WTC11 (cell line): ENCODE data around the gene VAT1. TPM values are rescaled to one million over a fixed set of nuclear protein-coding genes. Genes with fewer than 3 reads are reported as not detected.

Experiments used
- ATAC-seq: fragments of 200-7000 bp; cut with Tn5 transposase; 2 replicates; pipeline ENCODE4 v1.10.0; 2021; ENCODE audit warnings: mild to moderate bottlenecking, moderate library complexity
- Bru-seq: library from RNA; stranded (reverse); fragments of 400-500 nt; gene quantifications from one replicate; lab custom pipeline; 2021; lab: Mats Ljungman, UMichigan
- CTCF ChIA-PET: fragments of 300-600 bp; sonication (Branson Sonifier 250); formaldehyde crosslinking; loops from one replicate; lab custom pipeline; 2021; ENCODE audit warnings: antibody characterized with exemption; lab: Charles Lee
- POLR2A ChIA-PET: fragments of 350-600 bp; sonication (Branson Sonifier 250); formaldehyde crosslinking; loops from one replicate; lab custom pipeline; 2021; ENCODE audit warnings: antibody characterized with exemption; lab: Charles Lee
- DNase-seq: peaks from one replicate; pipeline ENCODE4 v3.0.0; 2021; ENCODE audit warnings: low spot score
- H3K27ac Mint-ChIP-seq: 2 replicates; pipeline ENCODE4 v1.8.0; 2021; ENCODE audit warnings: mixed read lengths
- H3K27me3 Mint-ChIP-seq: 2 replicates; pipeline ENCODE4 v1.8.0; 2021; ENCODE audit warnings: low read depth, mild to moderate bottlenecking, moderate library complexity, mixed read lengths
- H3K36me3 Mint-ChIP-seq: 2 replicates; pipeline ENCODE4 v1.8.0; 2021; ENCODE audit warnings: mixed read lengths
- H3K4me1 Mint-ChIP-seq: 2 replicates; pipeline ENCODE4 v1.8.0; 2022; ENCODE audit warnings: mixed read lengths
- H3K4me3 Mint-ChIP-seq: 2 replicates; pipeline ENCODE4 v1.8.0; 2021; ENCODE audit warnings: mild to moderate bottlenecking, moderate library complexity, mixed read lengths
- H3K9me3 Mint-ChIP-seq: 2 replicates; pipeline ENCODE4 v1.8.0; 2021; ENCODE audit warnings: mixed read lengths
- ATF1 ChIP-seq: sonication (generic); formaldehyde crosslinking; IDR thresholded peaks from 2 replicates; pipeline ENCODE4 v1.8.1; 2023; ENCODE audit warnings: mild to moderate bottlenecking, moderate library complexity, missing genetic modification reagents
- CREB1 ChIP-seq: sonication (generic); formaldehyde crosslinking; IDR thresholded peaks from 2 replicates; pipeline ENCODE4 v1.8.0; 2023; ENCODE audit warnings: mild to moderate bottlenecking, missing genetic modification reagents
- ETV6 ChIP-seq: sonication (generic); formaldehyde crosslinking; IDR thresholded peaks from 2 replicates; pipeline ENCODE4 v1.8.1; 2022; ENCODE audit warnings: mild to moderate bottlenecking, missing genetic modification reagents
- FOXP1 ChIP-seq: sonication (generic); formaldehyde crosslinking; IDR thresholded peaks from 2 replicates; pipeline ENCODE4 v1.8.0; 2022; ENCODE audit warnings: missing genetic modification reagents, mild to moderate bottlenecking, moderate library complexity, borderline replicate concordance
- GABPB1 ChIP-seq: sonication (generic); formaldehyde crosslinking; IDR thresholded peaks from 2 replicates; pipeline ENCODE4 v1.8.1; 2023; ENCODE audit warnings: mild to moderate bottlenecking, missing genetic modification reagents
- HMGXB4 ChIP-seq: sonication (generic); formaldehyde crosslinking; IDR thresholded peaks from 2 replicates; pipeline ENCODE4 v1.8.1; 2023; ENCODE audit warnings: mild to moderate bottlenecking, moderate library complexity, missing genetic modification reagents
- JUN ChIP-seq: sonication (generic); formaldehyde crosslinking; IDR thresholded peaks from 2 replicates; pipeline ENCODE4 v1.8.0; 2023; ENCODE audit warnings: mild to moderate bottlenecking, missing genetic modification reagents
- KAT7 ChIP-seq: sonication (generic); formaldehyde crosslinking; IDR thresholded peaks from 2 replicates; pipeline ENCODE4 v1.8.1; 2023; ENCODE audit warnings: missing genetic modification reagents, mild to moderate bottlenecking, borderline replicate concordance
- MYBL2 ChIP-seq: sonication (generic); formaldehyde crosslinking; IDR thresholded peaks from 2 replicates; pipeline ENCODE4 v1.8.1; 2023; ENCODE audit warnings: mild to moderate bottlenecking, moderate library complexity, missing genetic modification reagents
- NFYB ChIP-seq: sonication (generic); formaldehyde crosslinking; conservative IDR thresholded peaks from 2 replicates; pipeline ENCODE4 v1.8.0; 2022; ENCODE audit warnings: low read depth, missing genetic modification reagents
- NR2C2 ChIP-seq: sonication (generic); formaldehyde crosslinking; IDR thresholded peaks from 2 replicates; pipeline ENCODE4 v1.8.0; 2022; ENCODE audit warnings: mild to moderate bottlenecking, missing genetic modification reagents
- OVOL2 ChIP-seq: fragments of 250-450 bp; sonication (Bioruptor Pico); IDR thresholded peaks from 2 replicates; pipeline ENCODE4 v1.9.0; 2021; ENCODE audit warnings: mild to moderate bottlenecking, borderline replicate concordance
- PRDM15 ChIP-seq: sonication (generic); formaldehyde crosslinking; IDR thresholded peaks from 2 replicates; pipeline ENCODE4 v1.8.0; 2022; ENCODE audit warnings: missing genetic modification reagents
- SP1 ChIP-seq: sonication (generic); formaldehyde crosslinking; conservative IDR thresholded peaks from 2 replicates; pipeline ENCODE4 v1.8.1; 2022; ENCODE audit warnings: missing genetic modification reagents
- TEAD1 ChIP-seq: sonication (generic); formaldehyde crosslinking; IDR thresholded peaks from 2 replicates; pipeline ENCODE4 v1.8.0; 2022; ENCODE audit warnings: mild to moderate bottlenecking, missing genetic modification reagents
- USF1 ChIP-seq: sonication (generic); formaldehyde crosslinking; IDR thresholded peaks from 2 replicates; pipeline ENCODE4 v1.8.0; 2022; ENCODE audit warnings: mild to moderate bottlenecking, missing genetic modification reagents
- ZNF219 ChIP-seq: sonication (generic); formaldehyde crosslinking; IDR thresholded peaks from 2 replicates; pipeline ENCODE4 v1.8.0; 2023; ENCODE audit warnings: missing genetic modification reagents, mild to moderate bottlenecking, borderline replicate concordance
- ZNF425 ChIP-seq: fragments of 250-450 bp; sonication (Bioruptor Pico); conservative IDR thresholded peaks from 2 replicates; pipeline ENCODE4 v1.9.0; 2021; ENCODE audit warnings: mild to moderate bottlenecking
- long read RNA-seq, 3 experiments: library from RNA in 1 of 3; library from capped mRNA in 1 of 3; library from polyadenylated mRNA in 1 of 3; unstranded in 2 of 3; stranded (forward) in 1 of 3; transcript quantifications; one replicate each; pipeline ENCODE4 v2.0.0, GENCODE V29; 2021
- total RNA-seq: library from RNA; stranded (reverse); gene quantifications from 3 replicates; pipeline ENCODE4 v1.2.3, GENCODE V29; 2021
- TF ChIP-seq, protein P1 (sequence below): sonication (generic); formaldehyde crosslinking; IDR thresholded peaks from 2 replicates; pipeline ENCODE4 v1.8.1; 2023; ENCODE audit warnings: mild to moderate bottlenecking, missing genetic modification reagents, moderate library complexity
- TF ChIP-seq, protein P2 (sequence below): sonication (generic); formaldehyde crosslinking; IDR thresholded peaks from 2 replicates; pipeline ENCODE4 v1.8.0; 2023; ENCODE audit warnings: missing genetic modification reagents
- TF ChIP-seq, protein P3 (sequence below): sonication (generic); formaldehyde crosslinking; IDR thresholded peaks from 2 replicates; pipeline ENCODE4 v1.8.0; 2022; ENCODE audit warnings: mild to moderate bottlenecking, missing genetic modification reagents

Gene VAT1
- total RNA-seq (291 to 298 TPM (median 296 TPM) in 3 replicates), Bru-seq, nascent RNA (percentile 84 among the genes with signal in this experiment)
- long read RNA-seq, experiment 1, transcript VAT1-205 (6 exons, 1,174 nt), result minor isoform, 9 of 1,067 reads
- long read RNA-seq, experiment 1, transcript VAT1-201 (6 exons, 2,734 nt), result major isoform, 978 of 1,067 reads
- long read RNA-seq, experiment 1, partial matches to known transcripts, result 38 of 1,067 reads
- long read RNA-seq, experiment 1, other reads (novel, unspliced or antisense), result 42 of 1,067 reads
- long read RNA-seq, experiment 2, transcript VAT1-201 (6 exons, 2,734 nt), result major isoform, 176 of 376 reads
- long read RNA-seq, experiment 2, partial matches to known transcripts, result 51 of 376 reads
- long read RNA-seq, experiment 2, other reads (novel, unspliced or antisense), result 146 of 376 reads
- long read RNA-seq, experiment 3, transcript VAT1-201 (6 exons, 2,734 nt), result major isoform, 12 of 32 reads
- long read RNA-seq, experiment 3, partial matches to known transcripts, result 17 of 32 reads
- long read RNA-seq, experiment 3, other reads (novel, unspliced or antisense), result 3 of 32 reads

- peak within 1 kb of the TSS; percentile 94 for H3K4me3 Mint-ChIP-seq
- CTCF ChIA-PET, result interaction anchor here (0.5 to 1.8 kb wide), 11 partner anchors 12 to 496 kb away, joined by 3 to 14 read pairs (median 5); partner anchors contain the start of genes IFI35, RPL27 and TMEM106A
- POLR2A ChIA-PET, result interaction anchor here (0.6 to 2.3 kb wide), 11 partner anchors 10 to 294 kb away, joined by 3 to 27 read pairs (median 4); partner anchors contain the start of genes IFI35, NBR1 and RPL27
- TF ChIP-seq, protein P1, sequence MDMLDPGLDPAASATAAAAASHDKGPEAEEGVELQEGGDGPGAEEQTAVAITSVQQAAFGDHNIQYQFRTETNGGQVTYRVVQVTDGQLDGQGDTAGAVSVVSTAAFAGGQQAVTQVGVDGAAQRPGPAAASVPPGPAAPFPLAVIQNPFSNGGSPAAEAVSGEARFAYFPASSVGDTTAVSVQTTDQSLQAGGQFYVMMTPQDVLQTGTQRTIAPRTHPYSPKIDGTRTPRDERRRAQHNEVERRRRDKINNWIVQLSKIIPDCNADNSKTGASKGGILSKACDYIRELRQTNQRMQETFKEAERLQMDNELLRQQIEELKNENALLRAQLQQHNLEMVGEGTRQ, result 0 out of 2 replicates have a peak, but pooled peaks have one; percentile 34
- TF ChIP-seq FOXP1 (CRISPR knock-in tag) (peak; percentile 51; the same call in 1 of the 2 replicates), ZNF425 (no peak), TEAD1 (0 out of 2 replicates have a peak, but pooled peaks have one; percentile 11), ETV6 (CRISPR knock-in tag) (peak; percentile 77), HMGXB4 (peak; percentile 95), ZNF219 (0 out of 2 replicates have a peak, but pooled peaks have one; percentile 14), NR2C2 (CRISPR knock-in tag) (peak; percentile 43; the same call in 1 of the 2 replicates), NFYB (no peak), MYBL2 (CRISPR knock-in tag) (no peak), PRDM15 (CRISPR knock-in tag) (no peak), CREB1 (CRISPR knock-in tag) (no peak), KAT7 (peak; percentile 86; the same call in 1 of the 2 replicates), SP1 (CRISPR knock-in tag) (peak; percentile 76), OVOL2 (CRISPR knock-in tag) (no peak), JUN (0 out of 2 replicates have a peak, but pooled peaks have one; percentile 36), ATF1 (CRISPR knock-in tag) (no peak), USF1 (CRISPR knock-in tag) (peak; percentile 7; the same call in 1 of the 2 replicates), GABPB1 (CRISPR knock-in tag) (peak; percentile 46; the same call in 1 of the 2 replicates)
- TF ChIP-seq, protein P2, sequence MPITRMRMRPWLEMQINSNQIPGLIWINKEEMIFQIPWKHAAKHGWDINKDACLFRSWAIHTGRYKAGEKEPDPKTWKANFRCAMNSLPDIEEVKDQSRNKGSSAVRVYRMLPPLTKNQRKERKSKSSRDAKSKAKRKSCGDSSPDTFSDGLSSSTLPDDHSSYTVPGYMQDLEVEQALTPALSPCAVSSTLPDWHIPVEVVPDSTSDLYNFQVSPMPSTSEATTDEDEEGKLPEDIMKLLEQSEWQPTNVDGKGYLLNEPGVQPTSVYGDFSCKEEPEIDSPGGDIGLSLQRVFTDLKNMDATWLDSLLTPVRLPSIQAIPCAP, result 0 out of 2 replicates have a peak, but pooled peaks have one; percentile 16
- TF ChIP-seq, protein P3, sequence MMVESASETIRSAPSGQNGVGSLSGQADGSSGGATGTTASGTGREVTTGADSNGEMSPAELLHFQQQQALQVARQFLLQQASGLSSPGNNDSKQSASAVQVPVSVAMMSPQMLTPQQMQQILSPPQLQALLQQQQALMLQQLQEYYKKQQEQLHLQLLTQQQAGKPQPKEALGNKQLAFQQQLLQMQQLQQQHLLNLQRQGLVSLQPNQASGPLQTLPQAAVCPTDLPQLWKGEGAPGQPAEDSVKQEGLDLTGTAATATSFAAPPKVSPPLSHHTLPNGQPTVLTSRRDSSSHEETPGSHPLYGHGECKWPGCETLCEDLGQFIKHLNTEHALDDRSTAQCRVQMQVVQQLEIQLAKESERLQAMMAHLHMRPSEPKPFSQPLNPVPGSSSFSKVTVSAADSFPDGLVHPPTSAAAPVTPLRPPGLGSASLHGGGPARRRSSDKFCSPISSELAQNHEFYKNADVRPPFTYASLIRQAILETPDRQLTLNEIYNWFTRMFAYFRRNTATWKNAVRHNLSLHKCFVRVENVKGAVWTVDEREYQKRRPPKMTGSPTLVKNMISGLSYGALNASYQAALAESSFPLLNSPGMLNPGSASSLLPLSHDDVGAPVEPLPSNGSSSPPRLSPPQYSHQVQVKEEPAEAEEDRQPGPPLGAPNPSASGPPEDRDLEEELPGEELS, result peak; percentile 19
Measured at GRCh38 chr17:43021741-43022512, at the start of gene VAT1. Gene VAT1 (minus strand): TSS chr17:43022385. CDS start chr17:43022322, 63 bp downstream.

More at GRCh38 chr17:43021741-43022512, at the start of gene VAT1:
- ATAC-seq (peak; percentile 43), DNase-seq (peak; percentile 86)
- Mint-ChIP-seq H3K4me1 (peaks cover 29% of the 10 kb centered on the region), H3K36me3 (peaks cover 10% of the 10 kb centered on the region), H3K9me3 (no peaks in the 10 kb centered on the region), H3K27ac (peak within 1 kb of the TSS; percentile 91), H3K27me3 (no peaks in the 10 kb centered on the region)
